Nucleus accumbens (tissue), 56 donors: ENCODE data around the gene ABCG5.

ENCODE experiments used
- DNase-seq, 56 donors: peaks; one replicate each; lab custom pipeline; 2025; lab: John Stamatoyannopoulos, UW

The ABCG5 gene

DNA sequence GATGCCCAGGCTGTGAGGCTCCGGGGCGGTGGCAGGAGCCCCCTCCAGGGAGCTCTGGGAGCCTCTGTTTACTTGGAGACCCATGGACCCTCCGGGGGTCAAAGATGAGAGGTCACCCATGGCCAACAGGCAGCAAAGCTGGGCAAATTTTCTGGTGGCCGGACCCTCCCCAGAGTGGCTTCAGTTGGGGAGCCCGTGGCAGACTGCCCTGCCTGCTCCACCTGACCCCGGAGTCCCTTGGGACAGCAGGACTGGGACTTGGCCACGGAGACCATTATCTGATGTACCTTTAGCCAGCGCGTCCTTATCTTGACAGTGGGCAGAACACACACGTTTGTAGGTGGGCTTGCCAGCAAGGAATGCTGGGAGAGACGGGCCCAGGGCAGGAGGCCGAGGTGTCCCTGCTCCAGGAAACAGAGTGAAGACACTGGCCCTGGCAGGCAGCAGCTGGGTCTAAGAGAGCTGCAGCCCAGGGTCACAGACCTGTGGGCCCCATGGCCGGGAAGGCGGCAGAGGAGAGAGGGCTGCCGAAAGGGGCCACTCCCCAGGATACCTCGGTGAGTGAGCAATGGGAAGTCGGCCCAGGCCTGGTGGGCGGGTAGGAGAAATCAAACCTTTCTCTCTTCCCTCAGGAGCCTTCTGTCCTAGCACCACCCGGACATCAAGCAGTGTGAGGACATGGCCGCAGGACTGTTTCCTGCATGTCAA lies at the start of gene ABCG5, which contains the start of gene ABCG8:
ABCG5 (minus strand) TSS at position 280 of the 708 bp plus-strand sequence; CDS start at position 120, 160 bp downstream.
ABCG8 (plus strand) TSS at position 412 of the 708 bp plus-strand sequence; CDS start at position 495, 83 bp downstream.
- DNase-seq = no peak

GRCh38 chr2:43887176-43887575 lies 48.5 kb upstream of the ABCG5 start:
- no peak for DNase-seq

DNA sequence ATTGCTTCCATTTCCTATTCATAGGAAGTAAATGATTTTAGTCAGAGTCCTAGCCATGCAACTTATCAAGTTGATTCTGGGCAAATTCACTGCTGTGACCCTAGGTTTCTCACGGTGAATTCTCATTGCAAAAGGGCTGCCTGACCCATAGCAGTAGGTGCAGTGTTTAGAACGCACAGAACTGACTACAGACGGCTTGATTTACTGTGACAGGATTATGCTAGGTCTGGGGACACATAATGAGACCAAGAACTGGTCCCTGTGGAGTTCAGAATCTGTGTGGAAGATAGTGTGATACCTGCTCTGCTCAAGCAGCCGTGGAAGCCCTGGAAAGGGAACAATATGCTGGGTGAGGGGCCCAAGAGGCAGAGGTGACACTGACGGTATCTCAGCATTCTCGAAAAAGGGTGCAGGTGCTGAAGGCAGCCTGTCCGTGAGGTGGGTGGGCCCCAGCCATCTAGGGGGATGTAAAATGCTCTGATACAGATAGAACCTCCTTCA lies 46.5 kb upstream of the ABCG5 start:
- no peak for DNase-seq

- no peak for DNase-seq
Measured at GRCh38 chr2:43884689-43885088, 46.0 kb upstream of the ABCG5 start.

GRCh38 chr2:43882312-43882711 lies 43.7 kb upstream of the ABCG5 start:
- no peak for DNase-seq

DNA sequence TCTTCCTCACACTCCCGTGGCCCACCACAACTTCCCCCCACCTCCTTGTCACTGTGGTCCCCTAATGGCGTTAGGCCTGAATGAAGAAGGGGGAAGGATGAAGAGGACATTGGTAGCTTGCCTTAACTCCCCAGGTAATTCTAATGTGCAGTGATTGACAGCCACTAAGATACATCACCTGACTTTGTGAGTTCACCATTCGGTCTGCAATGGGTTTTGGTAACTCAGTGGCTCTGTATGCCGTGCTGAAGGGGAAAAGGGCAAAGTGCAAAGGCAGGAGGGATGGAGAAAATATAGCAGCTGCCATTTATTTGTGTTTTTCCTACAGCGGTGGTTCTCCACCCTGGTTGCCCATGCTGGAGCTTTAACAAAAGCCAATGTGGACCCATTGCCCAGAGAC lies 42.3 kb upstream of the ABCG5 start:
- no peak for DNase-seq

GRCh38 chr2:43880471-43880870 lies 41.8 kb upstream of the ABCG5 start:
- DNase-seq = no peak

- no peak for DNase-seq
Measured at GRCh38 chr2:43879261-43879660, 40.6 kb upstream of the ABCG5 start.

- peak in 43 of 56 donors; percentile 7 to 83 (median 44) for DNase-seq
Measured at GRCh38 chr2:43877782-43878464, 39.3 kb upstream of the ABCG5 start.

- no peak for DNase-seq
Measured at GRCh38 chr2:43874776-43875451, 36.3 kb upstream of the ABCG5 start.

DNA sequence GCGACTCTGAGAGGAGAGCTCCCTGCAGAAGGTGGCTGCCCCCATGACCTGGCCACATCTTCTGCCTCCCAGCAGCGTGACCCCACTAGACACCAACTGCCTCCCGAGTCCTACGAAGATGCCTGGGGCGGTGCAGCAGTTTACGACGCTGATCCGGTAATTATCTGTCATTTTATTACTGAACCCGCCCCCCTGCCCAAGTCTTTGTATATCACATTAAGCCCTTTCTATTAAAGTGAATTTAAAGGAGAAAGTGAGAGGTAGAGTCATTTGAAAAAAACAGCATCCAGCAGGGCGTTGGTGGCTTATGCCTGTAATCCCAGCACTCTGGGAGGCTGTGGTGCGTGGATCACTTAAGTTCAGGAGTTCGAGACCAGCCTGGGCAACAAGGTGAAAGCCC lies 33.5 kb upstream of the ABCG5 start:
- no peak for DNase-seq

DNA sequence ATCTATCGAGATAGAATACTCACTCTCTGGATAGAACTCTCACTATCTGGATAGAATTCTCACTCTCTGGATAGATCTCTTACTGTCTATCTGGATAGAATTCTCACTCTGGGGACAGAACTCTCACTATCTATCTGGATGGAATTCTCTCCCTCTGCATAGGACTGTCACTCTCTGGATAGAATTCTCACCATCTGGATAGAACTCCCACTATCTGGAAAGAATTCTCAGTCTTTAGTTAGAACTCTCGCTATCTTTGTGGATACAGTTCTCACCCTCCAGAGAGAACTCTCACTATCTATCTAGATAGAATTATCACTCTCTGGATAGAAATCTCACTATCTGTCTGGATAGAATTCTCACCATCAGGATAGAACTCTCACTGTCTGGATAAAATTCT lies 16.7 kb upstream of the ABCG5 start:
- no peak for DNase-seq

- DNase-seq = no peak
Measured at GRCh38 chr2:43854671-43855070, 16.0 kb upstream of the ABCG5 start.

- DNase-seq = no peak
Measured at GRCh38 chr2:43853141-43854081, 14.8 kb upstream of the ABCG5 start.

- DNase-seq = no peak
Measured at GRCh38 chr2:43852196-43852730, 13.6 kb upstream of the ABCG5 start.

DNA sequence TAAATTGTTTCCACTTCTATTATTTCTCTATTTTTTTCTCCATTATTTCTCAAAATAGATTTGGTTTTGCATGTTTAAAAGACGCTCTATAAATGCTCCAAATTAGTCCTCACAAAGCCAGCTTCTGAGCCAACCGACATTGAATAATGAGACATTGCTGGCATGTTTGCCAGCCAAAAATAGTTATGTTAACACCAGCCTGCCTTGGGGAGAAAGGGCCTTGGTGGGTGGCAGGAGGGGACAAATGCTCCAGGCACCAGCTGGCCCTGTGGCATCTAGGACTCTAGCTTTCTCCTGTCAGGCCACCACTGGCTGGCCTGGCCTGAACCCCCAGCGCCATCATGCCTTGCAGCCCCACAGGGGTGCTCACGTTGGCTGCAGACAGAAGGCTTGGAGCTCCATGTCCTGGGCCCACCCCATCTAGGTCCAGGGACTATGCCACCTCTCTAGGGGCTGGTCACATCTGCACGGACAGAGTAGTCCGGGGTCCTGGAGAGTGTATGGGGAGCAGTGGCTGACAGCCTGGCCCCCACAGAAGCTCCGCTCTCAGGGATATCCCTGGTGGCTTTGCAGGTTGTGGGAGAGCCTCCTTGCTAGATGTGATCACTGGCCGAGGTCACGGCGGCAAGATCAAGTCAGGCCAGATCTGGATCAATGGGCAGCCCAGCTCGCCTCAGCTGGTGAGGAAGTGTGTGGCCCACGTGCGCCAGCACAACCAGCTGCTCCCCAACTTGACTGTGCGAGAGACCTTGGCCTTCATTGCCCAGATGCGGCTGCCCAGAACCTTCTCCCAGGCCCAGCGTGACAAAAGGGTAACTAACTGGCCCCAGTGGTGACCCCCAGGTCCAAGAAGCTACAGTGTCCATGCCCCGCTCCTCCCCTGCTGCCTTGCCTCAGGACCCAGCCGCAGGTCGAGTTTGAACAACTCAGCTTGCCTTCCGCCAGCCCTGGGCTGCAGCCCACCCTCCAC lies 12.7 kb upstream of the ABCG5 start:
- no peak for DNase-seq

- DNase-seq = no peak
Measured at GRCh38 chr2:43848214-43848613, 9.6 kb upstream of the ABCG5 start.

DNA sequence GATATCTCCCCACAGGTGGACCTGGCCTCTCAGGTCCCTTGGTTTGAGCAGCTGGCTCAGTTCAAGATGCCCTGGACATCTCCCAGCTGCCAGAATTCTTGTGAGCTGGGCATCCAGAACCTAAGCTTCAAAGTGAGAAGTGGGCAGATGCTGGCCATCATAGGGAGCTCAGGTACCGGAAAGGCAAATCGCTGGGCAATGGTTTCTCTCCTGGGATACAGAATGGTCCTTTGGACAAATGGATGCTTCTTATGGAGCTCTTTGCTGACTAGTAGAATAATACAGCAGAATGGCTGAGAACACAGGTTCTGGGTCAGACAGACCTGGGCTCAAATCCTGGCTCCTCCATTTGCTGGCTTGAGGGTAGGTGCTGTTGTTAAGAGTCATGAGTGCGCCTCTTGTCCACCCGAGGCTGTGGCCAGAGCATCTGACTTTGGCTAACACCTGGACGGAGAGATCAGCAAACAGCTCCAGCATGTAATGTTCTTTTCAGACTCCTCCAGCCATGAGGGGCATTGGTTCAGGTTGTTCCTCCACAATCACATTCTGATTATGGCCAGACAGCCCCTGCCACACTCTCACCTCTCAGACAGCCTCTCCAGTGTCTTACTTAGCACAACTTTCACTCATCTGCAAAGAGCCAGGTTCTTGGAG lies 7.6 kb upstream of the ABCG5 start:
- DNase-seq = no peak
